A549 (cell line): ENCODE data around the gene ELFN1. TPM values are rescaled to one million over a fixed set of nuclear protein-coding genes. Genes with fewer than 3 reads are reported as not detected.

Experiments
- ATAC-seq, 2 experiments: fragments of 200-7000 bp in 1 of 2; fragments of >200 bp in 1 of 2; cut with Nextera tagmentation in 1 of 2; cut with Tn5 transposase in 1 of 2; 3 replicates each; pipeline versions ENCODE4 v1.8.0 to v1.9.1; 2018 to 2020; ENCODE audit warnings: mild to moderate bottlenecking in 1 of 2, moderate library complexity in 1 of 2
- CTCF ChIA-PET: fragments of 300-600 bp; sonication (Branson Sonifier 250); formaldehyde crosslinking; extraction: SDS; loops from one replicate; lab custom pipeline; 2021; ENCODE audit warnings: antibody characterized with exemption, inconsistent platforms; lab: Yijun Ruan, JAX
- POLR2A ChIA-PET: fragments of 350-600 bp; formaldehyde crosslinking; extraction: SDS; loops from one replicate; lab custom pipeline; 2021; ENCODE audit warnings: antibody characterized with exemption, inconsistent platforms; lab: Yijun Ruan, JAX
- DNase-seq, 2 experiments: peaks; one replicate each; pipeline versions ENCODE4 v3.0.0 to v3.0.0-alpha.2; 2011 to 2016; ENCODE audit warnings: low read depth in 1 of 2, low spot score in 1 of 2
- FAIRE-seq: peaks from 2 replicates; lab custom pipeline; 2011; peaks lifted over from hg19 to GRCh38; lab: Jason Lieb, UNC
- H3K27ac ChIP-seq, 2 experiments: fragments of >200 bp; sonication (Bioruptor Twin); formaldehyde crosslinking; 3 replicates each; pipeline ENCODE4 v1.5.1; 2016 to 2017
- H3K4me1 ChIP-seq: fragments of >200 bp; sonication (Bioruptor Twin); formaldehyde crosslinking; 3 replicates; pipeline ENCODE4 v1.6.1; 2016
- H3K4me2 ChIP-seq: fragments of >200 bp; sonication (Bioruptor Twin); formaldehyde crosslinking; 3 replicates; pipeline ENCODE4 v1.6.1; 2016
- H3K4me3 ChIP-seq: fragments of >200 bp; sonication (Bioruptor Twin); formaldehyde crosslinking; 3 replicates; pipeline ENCODE4 v1.5.1; 2016
- H3K9me3 ChIP-seq: fragments of >200 bp; sonication (Bioruptor Twin); formaldehyde crosslinking; 3 replicates; pipeline ENCODE4 v1.6.1; 2016
- CBX2 ChIP-seq: fragments of 200-600 bp; sonication (generic); IDR thresholded peaks from 2 replicates; pipeline ENCODE4 v1.6.1; 2016; ENCODE audit warnings: low read depth, mild to moderate bottlenecking, borderline replicate concordance
- CEBPB ChIP-seq, 2 experiments: fragments of >200 bp in 1 of 2; sonication (Bioruptor Twin) in 1 of 2; formaldehyde crosslinking in 1 of 2; IDR thresholded peaks; 2 replicates each; pipeline ENCODE4 v1.6.1; 2012 to 2016
- CHD4 ChIP-seq: fragments of 200-600 bp; sonication (generic); IDR thresholded peaks from 2 replicates; pipeline ENCODE4 v1.6.1; 2016; ENCODE audit warnings: antibody characterized with exemption, mild to moderate bottlenecking, borderline replicate concordance
- ELK1 ChIP-seq: fragments of 150-350 bp; IDR thresholded peaks from 2 replicates; pipeline ENCODE4 v1.6.1; 2014; ENCODE audit warnings: low read depth, mild to moderate bottlenecking, low read length
- ESRRA ChIP-seq: fragments of 150-350 bp; IDR thresholded peaks from 2 replicates; pipeline ENCODE4 v1.6.1; 2014; ENCODE audit warnings: mild to moderate bottlenecking, low read length, borderline replicate concordance
- GATA3 ChIP-seq: IDR thresholded peaks from 2 replicates; pipeline ENCODE4 v1.6.1; 2012; ENCODE audit warnings: borderline replicate concordance
- HDAC2 ChIP-seq: fragments of 200-600 bp; sonication (generic); IDR thresholded peaks from 2 replicates; pipeline ENCODE4 v1.6.1; 2016
- HEYL ChIP-seq: fragments of 250-450 bp; sonication (Bioruptor Pico); IDR thresholded peaks from 2 replicates; pipeline ENCODE4 v1.8.0; 2021; ENCODE audit warnings: mild to moderate bottlenecking, moderate library complexity
- HOXB13 ChIP-seq: fragments of 250-450 bp; sonication (Bioruptor Pico); IDR thresholded peaks from 2 replicates; pipeline ENCODE4 v1.5.0; 2020; ENCODE audit warnings: low read depth, mild to moderate bottlenecking, moderate library complexity
- HOXB5 ChIP-seq: fragments of 250-450 bp; sonication (Bioruptor Pico); IDR thresholded peaks from 2 replicates; pipeline ENCODE4 v1.5.0; 2020; ENCODE audit warnings: mild to moderate bottlenecking, moderate library complexity
- KDM1A ChIP-seq: fragments of 200-600 bp; sonication (generic); IDR thresholded peaks from 2 replicates; pipeline ENCODE4 v1.6.1; 2016; ENCODE audit warnings: low read depth, mild to moderate bottlenecking
- MAX ChIP-seq: IDR thresholded peaks from 2 replicates; pipeline ENCODE4 v1.6.1; 2012
- MAZ ChIP-seq: fragments of 150-350 bp; IDR thresholded peaks from 2 replicates; pipeline ENCODE4 v1.6.1; 2014; ENCODE audit warnings: antibody characterized with exemption, low read depth, low read length, borderline replicate concordance
- POLR2A ChIP-seq: IDR thresholded peaks from 2 replicates; pipeline ENCODE4 v1.6.1; 2012; ENCODE audit warnings: mild to moderate bottlenecking, low read length
- POLR2AphosphoS2 ChIP-seq: conservative IDR thresholded peaks from 2 replicates; pipeline ENCODE4 v1.6.1; 2012; ENCODE audit warnings: low read length, improper control_type of control experiment, inconsistent platforms
- RNF2 ChIP-seq: fragments of 200-600 bp; sonication (generic); IDR thresholded peaks from 2 replicates; pipeline ENCODE4 v1.6.1; 2016; ENCODE audit warnings: low read depth, mild to moderate bottlenecking, antibody characterized with exemption, moderate library complexity, borderline replicate concordance
- ZC3H11A ChIP-seq: fragments of 450-650 bp; IDR thresholded peaks from 2 replicates; pipeline ENCODE4 v1.6.1; 2014; ENCODE audit warnings: antibody characterized with exemption, mild to moderate bottlenecking
- ZNF302 ChIP-seq: fragments of 250-450 bp; sonication (Bioruptor Pico); IDR thresholded peaks from 2 replicates; pipeline ENCODE4 v1.9.0; 2021; ENCODE audit warnings: inconsistent platforms, mild to moderate bottlenecking, moderate library complexity
- WGBS: methylation state at CpG from one replicate; pipeline ENCODE4 v1.1.6; 2017; ENCODE audit errors: missing lambda C conversion rate; 5-methylcytosine and 5-hydroxymethylcytosine counted together
- polyA plus RNA-seq, 4 experiments: library from polyadenylated mRNA; depleted of rRNA in 3 of 4; stranded (reverse); fragments of >200 nt; fragmentation: RNase III in 1 of 4; extraction: RNeasy Plus Mini Kit Qiagen cat#74134 plus additional on column Dnase treatment in 1 of 4; gene quantifications; 2 replicates in 3 of 4; 3 replicates in 1 of 4; pipeline ENCODE4 v1.2.3, GENCODE V29; 2011 to 2017
- TF ChIP-seq, protein P1 (sequence below): fragments of >200 bp; sonication (Bioruptor Twin); formaldehyde crosslinking; IDR thresholded peaks from 3 replicates; pipeline ENCODE4 v1.6.1; 2016
- TF ChIP-seq, protein P2 (sequence below): fragments of 250-450 bp; sonication (Bioruptor Pico); IDR thresholded peaks from 2 replicates; pipeline ENCODE4 v1.5.0; 2020; ENCODE audit warnings: low read depth, mild to moderate bottlenecking, moderate library complexity

ELFN1 gene
- polyA plus RNA-seq, 2 of the 4 experiments (the other 2 are of a cell fraction): 0.08 to 0.10 TPM

DNA sequence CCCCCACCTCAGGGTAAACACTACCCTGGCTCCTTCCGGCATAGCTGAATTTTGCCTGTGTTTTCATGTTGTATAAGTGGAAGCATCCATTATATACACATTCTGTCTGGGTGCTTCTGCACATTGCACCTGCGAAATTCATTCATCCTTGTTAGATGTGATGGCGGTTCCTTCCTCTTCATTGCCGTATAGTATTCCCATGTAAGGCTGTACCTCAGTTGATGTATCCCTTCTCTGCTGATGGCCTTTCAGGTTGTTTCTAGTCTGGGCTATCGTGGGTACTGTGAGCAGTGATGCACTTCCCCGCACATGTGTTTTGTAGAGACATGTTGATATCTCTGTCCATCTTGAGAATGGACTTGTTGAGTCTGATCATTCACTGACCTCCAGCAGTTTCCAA, 28.9 kb downstream of the ELFN1 start:
- TF ChIP-seq MAX (no peak), HOXB5 (no peak), RNF2 (no peak), POLR2A (no peak), ZC3H11A (no peak), GATA3 (no peak), HDAC2 (no peak), HOXB13 (CRISPR knock-in tag) (no peak)
- no peak overlapping the region for H3K4me2 ChIP-seq
- no peak overlapping the region for H3K27ac ChIP-seq
- WGBS: 62% methylated on average over 6 of the region's 6 CpGs
- ATAC-seq (no peak), DNase-seq (no peak), FAIRE-seq (no peak)
- H3K9me3 ChIP-seq: peaks cover 17% of the 10 kb centered on the region; the same call in 2 of the 3 replicates
- CTCF ChIA-PET: no interaction called here
- H3K4me3 ChIP-seq: no peak overlapping the region
- no peaks in the 10 kb centered on the region for H3K4me1 ChIP-seq
- POLR2A ChIA-PET: no interaction called here

DNA sequence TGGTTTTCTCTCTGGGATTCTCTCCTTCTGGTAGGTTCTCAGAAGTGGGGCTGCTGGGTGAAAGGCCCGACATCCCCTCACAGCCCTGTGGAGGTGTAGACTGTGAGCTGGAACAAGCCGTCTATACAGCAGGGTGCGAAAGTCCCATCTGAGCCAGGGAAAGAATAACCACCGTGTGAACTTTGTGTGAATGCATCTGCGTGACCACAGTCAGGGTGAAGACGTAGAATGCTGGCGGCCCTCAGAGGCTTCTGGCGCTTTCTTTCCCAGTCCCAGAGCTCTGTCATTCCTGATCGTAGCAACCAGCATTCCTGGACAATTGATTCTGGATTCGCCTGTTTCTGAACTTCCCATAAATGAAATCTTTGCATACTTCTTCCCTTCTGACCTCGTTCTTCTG, 30.0 kb downstream of the ELFN1 start:
- Histone ChIP-seq H3K27ac (no peak overlapping the region), H3K9me3 (peaks cover 17% of the 10 kb centered on the region; the same call in 2 of the 3 replicates), H3K4me1 (no peaks in the 10 kb centered on the region), H3K4me2 (no peak overlapping the region), H3K4me3 (no peak overlapping the region)
- 65% methylated on average over 11 of the region's 11 CpGs for whole genome bisulfite sequencing
- no peak for DNase-seq
- POLR2A ChIA-PET: no interaction called here
- TF ChIP-seq CEBPB (IDR thresholded peaks at IDR 0.05) (no peak), CHD4 (no peak), ZNF302 (CRISPR knock-in tag) (no peak), KDM1A (no peak)
- TF ChIP-seq, protein P1, sequence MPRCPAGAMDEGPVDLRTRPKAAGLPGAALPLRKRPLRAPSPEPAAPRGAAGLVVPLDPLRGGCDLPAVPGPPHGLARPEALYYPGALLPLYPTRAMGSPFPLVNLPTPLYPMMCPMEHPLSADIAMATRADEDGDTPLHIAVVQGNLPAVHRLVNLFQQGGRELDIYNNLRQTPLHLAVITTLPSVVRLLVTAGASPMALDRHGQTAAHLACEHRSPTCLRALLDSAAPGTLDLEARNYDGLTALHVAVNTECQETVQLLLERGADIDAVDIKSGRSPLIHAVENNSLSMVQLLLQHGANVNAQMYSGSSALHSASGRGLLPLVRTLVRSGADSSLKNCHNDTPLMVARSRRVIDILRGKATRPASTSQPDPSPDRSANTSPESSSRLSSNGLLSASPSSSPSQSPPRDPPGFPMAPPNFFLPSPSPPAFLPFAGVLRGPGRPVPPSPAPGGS: no peak
- CTCF ChIA-PET: no interaction called here
- no peak for FAIRE-seq
- ATAC-seq: no peak

- POLR2A ChIA-PET: no interaction called here
- no peak for DNase-seq
- no peak for ATAC-seq
- Histone ChIP-seq H3K4me3 (no peak overlapping the region), H3K27ac (no peak overlapping the region), H3K4me2 (no peak overlapping the region), H3K4me1 (no peaks in the 10 kb centered on the region), H3K9me3 (peaks cover 17% of the 10 kb centered on the region; the same call in 2 of the 3 replicates)
- no peak for FAIRE-seq
- TF ChIP-seq MAZ: no peak
- TF ChIP-seq CBX2: no peak
- no peak for TF ChIP-seq HEYL (CRISPR knock-in tag)
- TF ChIP-seq ELK1: no peak
- TF ChIP-seq, protein P2, sequence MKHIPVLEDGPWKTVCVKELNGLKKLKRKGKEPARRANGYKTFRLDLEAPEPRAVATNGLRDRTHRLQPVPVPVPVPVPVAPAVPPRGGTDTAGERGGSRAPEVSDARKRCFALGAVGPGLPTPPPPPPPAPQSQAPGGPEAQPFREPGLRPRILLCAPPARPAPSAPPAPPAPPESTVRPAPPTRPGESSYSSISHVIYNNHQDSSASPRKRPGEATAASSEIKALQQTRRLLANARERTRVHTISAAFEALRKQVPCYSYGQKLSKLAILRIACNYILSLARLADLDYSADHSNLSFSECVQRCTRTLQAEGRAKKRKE (CRISPR knock-in tag): no peak
- no peak for TF ChIP-seq CEBPB (IDR thresholded peaks at IDR 0.05)
- TF ChIP-seq POLR2AphosphoS2: no peak
- no peak for TF ChIP-seq ESRRA
- no peak for TF ChIP-seq HOXB5
- WGBS: 57% methylated on average over 27 of the region's 27 CpGs
- CTCF ChIA-PET: no interaction called here
Measured at GRCh38 chr7:1700536-1701333, 30.7 kb downstream of the ELFN1 start.
